NCI-H524 treated with DMSO at 0.1 percent for 48 hours (cell line): Measurements from ENCODE around the gene ZAP70.

Experiments
- DNase-seq: peaks from one replicate; lab custom pipeline; 2025; lab: John Stamatoyannopoulos, UW

ZAP70 gene

DNA sequence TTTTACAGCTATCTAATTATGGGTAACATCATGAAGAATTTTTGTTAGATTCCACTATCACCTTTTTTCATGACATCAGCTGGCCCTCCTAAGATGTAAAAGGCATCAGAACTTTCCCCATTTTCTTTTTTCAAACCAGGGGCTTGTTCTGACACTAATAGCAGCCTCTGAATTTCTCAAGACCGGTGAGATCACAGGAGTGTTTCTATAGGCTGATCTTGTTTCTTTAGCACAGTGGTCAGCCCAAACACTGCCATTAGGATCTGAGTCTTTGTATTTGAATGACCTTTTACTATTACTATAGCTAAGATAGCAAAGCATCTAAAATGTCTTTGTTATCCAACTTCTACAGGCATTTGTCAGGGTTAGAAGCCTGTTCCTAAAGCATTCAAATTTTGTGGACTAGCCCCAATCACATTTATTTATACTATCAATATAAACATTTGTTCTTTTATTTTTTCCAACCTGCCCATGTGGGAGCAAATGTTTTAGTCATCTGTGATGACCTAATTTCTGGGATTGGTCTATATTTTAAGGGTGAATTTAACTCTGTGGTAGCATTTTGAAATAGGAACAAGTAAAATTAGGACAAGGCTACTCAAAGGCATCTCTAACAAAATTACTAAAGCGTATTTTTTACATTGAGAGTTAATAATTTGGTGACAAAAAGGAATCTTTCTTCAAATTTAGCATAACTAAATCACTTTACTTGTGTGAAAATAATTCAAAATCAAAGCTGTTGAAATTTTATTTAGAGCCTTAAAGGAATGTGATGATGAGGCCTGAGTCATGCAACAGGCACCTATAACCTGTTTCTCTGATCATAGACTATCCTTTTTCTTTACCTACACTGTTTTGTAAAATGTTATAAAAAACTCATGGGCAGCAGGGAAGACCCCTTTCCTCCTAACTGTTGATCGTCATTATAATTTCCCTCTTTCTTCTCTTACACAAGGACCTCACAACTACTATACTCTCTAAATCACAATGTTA lies 39.3 kb downstream of the ZAP70 start:
- DNase-seq: no peak

GRCh38 chr2:97754690-97755346 lies 41.4 kb downstream of the ZAP70 start:
- no peak for DNase-seq

GRCh38 chr2:97755491-97755890 lies 42.1 kb downstream of the ZAP70 start:
- no peak for DNase-seq

DNA sequence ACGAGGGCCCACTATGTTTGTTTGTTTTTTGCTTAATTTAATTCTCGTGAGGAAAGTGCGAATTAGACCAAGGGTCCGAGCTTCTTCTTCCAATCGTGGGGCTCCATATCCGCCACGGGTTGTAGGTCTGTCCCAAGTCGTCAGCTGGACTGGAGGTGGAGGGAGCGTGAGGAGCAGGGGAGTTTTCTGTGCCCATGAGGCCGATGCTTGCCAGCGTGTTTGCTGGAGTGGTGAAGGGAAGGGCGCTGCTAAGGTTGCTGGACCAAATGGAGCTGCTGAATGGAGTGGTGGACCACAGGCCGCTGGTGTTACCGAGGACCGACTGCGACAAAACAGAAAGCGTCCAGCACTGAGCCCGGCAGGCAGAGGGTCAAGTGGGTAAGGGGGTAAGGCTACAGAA lies 43.7 kb downstream of the ZAP70 start:
- DNase-seq: no peak

GRCh38 chr2:97758131-97758705 lies 44.8 kb downstream of the ZAP70 start:
- no peak for DNase-seq

DNA sequence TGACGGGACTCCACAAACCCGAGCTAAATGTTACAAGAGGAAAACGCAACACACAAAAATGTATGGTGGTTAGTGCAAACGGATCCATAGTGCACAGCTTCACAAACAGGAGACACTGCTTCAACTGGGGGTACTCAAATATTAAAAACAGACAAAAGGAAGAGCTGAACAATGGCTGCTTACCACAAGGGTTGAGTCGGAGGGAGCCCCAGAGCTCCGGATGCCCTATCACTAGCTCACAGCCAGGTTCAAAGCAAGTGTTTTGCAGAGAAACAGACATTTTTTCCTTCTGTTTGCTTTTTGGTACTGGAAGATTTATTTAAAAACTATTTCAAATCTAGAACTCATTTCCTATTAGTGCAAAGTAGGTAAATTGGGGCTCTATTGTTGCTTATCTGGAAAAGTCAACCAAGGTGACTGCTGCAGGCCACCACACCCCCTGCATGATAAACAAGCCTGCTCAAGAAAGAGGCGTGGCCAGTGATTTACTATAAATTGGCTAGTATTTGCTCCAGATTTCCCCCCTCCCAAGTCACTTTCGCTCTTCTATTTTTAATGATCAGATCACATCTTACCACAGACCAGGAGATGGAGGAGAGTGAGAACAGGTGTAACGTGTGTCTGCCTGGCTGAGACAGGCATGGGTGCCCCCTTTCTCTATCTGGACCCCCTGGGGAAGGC lies 46.5 kb downstream of the ZAP70 start:
- no peak for DNase-seq

GRCh38 chr2:97760480-97761049 lies 47.2 kb downstream of the ZAP70 start:
- no peak for DNase-seq

- DNase-seq: no peak
Observed at GRCh38 chr2:97761192-97761591, 47.8 kb downstream of the ZAP70 start.

- no peak for DNase-seq
Observed at GRCh38 chr2:97763176-97763845, 49.9 kb downstream of the ZAP70 start.

- no peak for DNase-seq
Observed at GRCh38 chr2:97764559-97765263, 51.3 kb downstream of the ZAP70 start.

DNA sequence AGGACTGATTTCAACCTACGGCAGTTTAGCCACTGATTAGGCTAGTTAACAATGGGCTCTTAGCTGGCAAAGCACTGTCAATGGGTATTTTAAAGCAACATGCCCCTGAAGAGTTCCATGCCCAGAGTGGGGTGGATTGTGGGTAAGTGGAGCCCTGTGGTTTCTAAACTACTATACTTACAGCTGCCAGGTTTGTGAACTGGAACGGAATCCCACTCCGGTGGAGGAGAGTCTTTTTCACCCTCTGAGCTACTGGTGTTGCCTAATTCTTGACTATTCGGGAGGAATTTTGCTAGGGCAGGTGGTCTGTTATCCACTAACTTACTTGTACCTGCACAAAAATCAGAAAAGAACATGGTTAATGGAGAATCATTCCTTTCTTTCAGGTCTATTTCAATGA lies 52.6 kb downstream of the ZAP70 start:
- DNase-seq: no peak

- no peak for DNase-seq
Observed at GRCh38 chr2:97766567-97766966, 53.2 kb downstream of the ZAP70 start.

DNA sequence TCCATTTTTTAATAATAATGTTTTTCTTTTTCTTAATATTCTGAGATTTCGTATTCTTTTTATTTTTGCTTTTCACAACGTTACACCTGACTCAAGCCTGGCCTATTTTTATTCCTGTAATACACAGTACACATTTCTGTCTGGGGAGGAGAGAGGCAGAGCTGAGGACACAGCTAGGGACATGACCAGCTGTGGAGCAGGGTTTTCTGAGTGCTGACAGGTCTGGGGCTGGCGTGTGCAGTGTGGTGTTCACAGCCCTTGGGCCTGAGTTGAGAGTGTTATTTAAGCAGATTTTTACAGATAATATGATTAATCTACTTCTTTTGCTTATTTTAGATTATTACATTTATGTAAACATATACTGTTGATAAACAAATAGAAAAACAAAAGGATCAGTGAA lies 55.9 kb downstream of the ZAP70 start:
- no peak for DNase-seq

GRCh38 chr2:97769711-97770110 lies 56.3 kb downstream of the ZAP70 start:
- DNase-seq: no peak

DNA sequence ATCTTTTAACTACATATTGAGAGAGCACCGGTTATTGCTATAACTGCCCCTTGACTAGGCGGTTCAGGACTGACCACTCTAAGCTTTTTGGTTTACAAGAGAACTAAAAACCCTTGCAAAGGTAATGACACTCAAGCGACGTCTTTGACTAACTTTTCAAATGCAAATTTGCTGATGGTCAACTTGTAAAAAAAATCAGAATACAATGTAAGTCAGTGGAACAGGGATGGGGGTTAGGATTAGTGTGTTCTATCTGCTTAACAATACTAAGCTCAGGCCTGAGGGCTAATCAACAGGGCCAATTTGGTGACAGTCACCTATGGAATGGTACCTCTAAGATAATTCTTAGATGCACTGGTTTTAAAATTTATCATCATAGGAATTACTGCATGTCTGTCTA lies 57.1 kb downstream of the ZAP70 start:
- no peak for DNase-seq

DNA sequence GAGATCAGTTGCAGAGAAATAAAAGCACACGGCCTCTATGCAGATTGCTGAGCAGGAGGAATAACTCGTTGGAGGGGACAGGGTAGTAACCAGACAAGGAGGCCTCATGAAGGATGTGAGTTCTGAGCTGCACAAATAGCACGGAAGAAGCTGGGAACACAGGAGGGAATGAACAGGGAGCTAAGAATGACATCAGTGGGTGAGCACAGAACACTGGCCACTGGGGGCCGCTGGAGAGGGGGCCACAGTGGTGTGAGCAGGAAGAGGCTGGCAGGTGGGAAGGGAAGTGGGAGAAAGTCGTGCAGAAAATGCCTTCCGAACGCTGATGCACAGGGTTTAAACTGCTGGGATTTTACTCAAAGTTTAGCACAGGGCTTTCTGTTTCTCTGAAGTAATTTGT lies 61.0 kb downstream of the ZAP70 start:
- DNase-seq: no peak

GRCh38 chr2:97775074-97775473 lies 61.7 kb downstream of the ZAP70 start:
- DNase-seq: no peak

- no peak for DNase-seq
Observed at GRCh38 chr2:97779141-97779540, 65.8 kb downstream of the ZAP70 start.

DNA sequence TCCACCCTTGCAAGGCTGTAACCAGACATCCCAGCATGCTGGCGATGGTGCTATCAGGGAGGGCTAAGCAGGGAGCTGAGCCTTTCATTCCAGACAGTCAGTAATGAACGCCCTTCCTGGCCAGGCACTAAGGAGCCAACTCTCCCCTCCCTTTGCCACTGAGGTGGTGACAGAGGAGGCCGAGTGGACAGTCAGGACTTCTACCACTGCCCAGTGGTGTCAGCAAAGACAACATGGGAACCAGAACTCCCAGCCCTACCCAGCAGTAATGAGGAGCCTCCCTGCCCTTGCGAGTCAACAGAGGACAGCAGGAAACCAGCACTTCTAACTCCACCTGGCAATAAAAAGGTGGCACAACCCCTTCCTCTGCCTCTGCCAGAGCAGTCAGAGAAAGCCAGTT lies 68.6 kb downstream of the ZAP70 start:
- no peak for DNase-seq

- DNase-seq: no peak
Observed at GRCh38 chr2:97784953-97785352, 71.6 kb downstream of the ZAP70 start.

GRCh38 chr2:97785818-97786217 lies 72.4 kb downstream of the ZAP70 start:
- no peak for DNase-seq
